PFSK-1 (cell line): ENCODE results near the gene SPACDR.

Experiments used
- POLR2AphosphoS5 ChIP-seq: IDR thresholded peaks from 2 replicates; pipeline ENCODE4 v1.6.1; 2012; ENCODE audit warnings: low read depth, mild to moderate bottlenecking, control low read depth, low read length, moderate library complexity
- TAF1 ChIP-seq: IDR thresholded peaks from 2 replicates; pipeline ENCODE4 v1.6.1; 2012; ENCODE audit warnings: low read length, control low read depth, borderline replicate concordance; ENCODE audit not compliant: insufficient read depth
- TF ChIP-seq, protein P1 (sequence below), 2 experiments: IDR thresholded peaks; 2 replicates each; pipeline versions ENCODE4 v1.6.1 to v1.8.0; 2011 to 2012; ENCODE audit warnings: low read depth in 2 of 2, low read length in 2 of 2, control low read depth in 1 of 2, inconsistent platforms in 1 of 2, mild to moderate bottlenecking in 1 of 2, moderate library complexity in 1 of 2; ENCODE audit not compliant: insufficient read depth in 1 of 2

DNA sequence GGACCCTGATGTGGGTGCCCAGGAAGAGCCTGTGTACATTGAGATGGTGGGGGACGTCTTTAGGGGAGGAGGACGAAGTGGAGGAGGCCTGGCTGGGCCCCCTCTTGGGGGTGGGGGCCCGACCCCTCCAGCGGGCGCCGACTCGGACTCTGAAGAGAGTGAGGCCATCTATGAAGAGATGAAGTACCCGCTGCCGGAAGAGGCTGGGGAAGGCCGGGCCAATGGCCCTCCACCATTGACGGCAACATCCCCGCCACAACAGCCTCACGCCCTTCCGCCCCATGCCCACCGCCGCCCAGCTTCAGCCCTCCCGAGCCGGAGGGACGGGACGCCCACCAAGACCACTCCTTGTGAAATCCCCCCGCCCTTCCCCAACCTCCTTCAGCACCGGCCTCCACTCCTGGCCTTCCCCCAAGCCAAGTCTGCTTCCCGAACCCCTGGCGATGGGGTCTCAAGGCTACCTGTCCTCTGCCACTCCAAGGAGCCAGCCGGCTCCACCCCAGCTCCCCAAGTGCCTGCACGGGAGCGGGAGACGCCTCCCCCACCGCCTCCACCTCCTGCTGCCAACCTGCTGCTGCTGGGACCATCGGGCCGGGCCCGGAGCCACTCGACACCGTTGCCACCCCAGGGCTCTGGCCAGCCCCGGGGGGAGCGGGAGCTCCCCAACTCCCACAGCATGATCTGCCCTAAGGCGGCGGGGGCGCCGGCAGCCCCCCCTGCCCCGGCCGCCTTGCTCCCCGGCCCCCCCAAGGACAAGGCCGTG lies 24.5 kb upstream of the SPACDR start:
- TF ChIP-seq POLR2AphosphoS5 (no peak), TAF1 (no peak)
- TF ChIP-seq, protein P1, sequence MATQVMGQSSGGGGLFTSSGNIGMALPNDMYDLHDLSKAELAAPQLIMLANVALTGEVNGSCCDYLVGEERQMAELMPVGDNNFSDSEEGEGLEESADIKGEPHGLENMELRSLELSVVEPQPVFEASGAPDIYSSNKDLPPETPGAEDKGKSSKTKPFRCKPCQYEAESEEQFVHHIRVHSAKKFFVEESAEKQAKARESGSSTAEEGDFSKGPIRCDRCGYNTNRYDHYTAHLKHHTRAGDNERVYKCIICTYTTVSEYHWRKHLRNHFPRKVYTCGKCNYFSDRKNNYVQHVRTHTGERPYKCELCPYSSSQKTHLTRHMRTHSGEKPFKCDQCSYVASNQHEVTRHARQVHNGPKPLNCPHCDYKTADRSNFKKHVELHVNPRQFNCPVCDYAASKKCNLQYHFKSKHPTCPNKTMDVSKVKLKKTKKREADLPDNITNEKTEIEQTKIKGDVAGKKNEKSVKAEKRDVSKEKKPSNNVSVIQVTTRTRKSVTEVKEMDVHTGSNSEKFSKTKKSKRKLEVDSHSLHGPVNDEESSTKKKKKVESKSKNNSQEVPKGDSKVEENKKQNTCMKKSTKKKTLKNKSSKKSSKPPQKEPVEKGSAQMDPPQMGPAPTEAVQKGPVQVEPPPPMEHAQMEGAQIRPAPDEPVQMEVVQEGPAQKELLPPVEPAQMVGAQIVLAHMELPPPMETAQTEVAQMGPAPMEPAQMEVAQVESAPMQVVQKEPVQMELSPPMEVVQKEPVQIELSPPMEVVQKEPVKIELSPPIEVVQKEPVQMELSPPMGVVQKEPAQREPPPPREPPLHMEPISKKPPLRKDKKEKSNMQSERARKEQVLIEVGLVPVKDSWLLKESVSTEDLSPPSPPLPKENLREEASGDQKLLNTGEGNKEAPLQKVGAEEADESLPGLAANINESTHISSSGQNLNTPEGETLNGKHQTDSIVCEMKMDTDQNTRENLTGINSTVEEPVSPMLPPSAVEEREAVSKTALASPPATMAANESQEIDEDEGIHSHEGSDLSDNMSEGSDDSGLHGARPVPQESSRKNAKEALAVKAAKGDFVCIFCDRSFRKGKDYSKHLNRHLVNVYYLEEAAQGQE (IDR thresholded peaks at IDR 0.05; ENCODE audit: insufficient read depth in 1 of 2, low read depth in 2 of 2, low read length in 2 of 2) = no peak
